Measurements from ENCODE around the gene DDX4. TPM values are rescaled to one million over a fixed set of nuclear protein-coding genes. Genes with fewer than 3 reads are reported as not detected.

Gene DDX4
- total and polyA plus RNA-seq, 2 donors (not counting 1 experiment from before 2014, with no cell fraction given), result not detected

DNA sequence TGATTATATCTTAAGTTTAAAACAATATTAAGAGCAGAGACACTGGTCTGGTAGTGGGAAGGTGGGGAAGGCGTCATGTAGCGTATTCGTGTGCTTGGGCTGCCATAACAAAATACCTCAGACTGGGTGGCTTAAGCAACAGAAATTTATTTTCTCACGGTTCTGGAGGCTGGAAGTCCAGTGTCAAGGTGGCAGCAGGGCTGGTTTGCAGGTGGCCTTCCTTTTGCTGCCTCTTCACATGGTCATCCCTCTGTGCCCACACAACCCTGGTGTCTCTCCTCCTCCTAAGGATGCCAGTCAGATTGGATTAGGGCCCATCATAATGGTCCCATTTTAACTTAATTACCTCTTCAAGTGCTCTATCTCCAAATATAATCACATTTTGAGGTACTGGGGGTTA lies 122.8 kb downstream of the DDX4 start:
- no peaks in the 10 kb centered on the region for H3K36me3 ChIP-seq (ENCODE audit: control insufficient read depth, insufficient read depth, low read length)
- no peaks in the 10 kb centered on the region for H3K79me2 ChIP-seq (ENCODE audit: control insufficient read depth, insufficient read depth, low read length)
- no peaks in the 10 kb centered on the region for H3K9me3 ChIP-seq (ENCODE audit: control insufficient read depth, insufficient read depth, low read depth, low read length)
- H3K4me2 ChIP-seq (ENCODE audit: extremely low read depth, insufficient read depth, low read length), result no peak overlapping the region
- H3K9ac ChIP-seq (ENCODE audit: insufficient read depth, low read length), result no peak overlapping the region
- no peaks in the 10 kb centered on the region for H3K27me3 ChIP-seq (ENCODE audit: control insufficient read depth, insufficient read depth, low read length)
- H3K4me3 ChIP-seq (replicated peaks in 1 of 4; ENCODE audit: control extremely low read depth in 1 of 4, insufficient read depth in 1 of 4, low read depth in 3 of 4, low read length in 4 of 4), result no peak overlapping the region
- no peak overlapping the region for H2AFZ ChIP-seq (ENCODE audit: low read length)
- TF ChIP-seq, protein P1, sequence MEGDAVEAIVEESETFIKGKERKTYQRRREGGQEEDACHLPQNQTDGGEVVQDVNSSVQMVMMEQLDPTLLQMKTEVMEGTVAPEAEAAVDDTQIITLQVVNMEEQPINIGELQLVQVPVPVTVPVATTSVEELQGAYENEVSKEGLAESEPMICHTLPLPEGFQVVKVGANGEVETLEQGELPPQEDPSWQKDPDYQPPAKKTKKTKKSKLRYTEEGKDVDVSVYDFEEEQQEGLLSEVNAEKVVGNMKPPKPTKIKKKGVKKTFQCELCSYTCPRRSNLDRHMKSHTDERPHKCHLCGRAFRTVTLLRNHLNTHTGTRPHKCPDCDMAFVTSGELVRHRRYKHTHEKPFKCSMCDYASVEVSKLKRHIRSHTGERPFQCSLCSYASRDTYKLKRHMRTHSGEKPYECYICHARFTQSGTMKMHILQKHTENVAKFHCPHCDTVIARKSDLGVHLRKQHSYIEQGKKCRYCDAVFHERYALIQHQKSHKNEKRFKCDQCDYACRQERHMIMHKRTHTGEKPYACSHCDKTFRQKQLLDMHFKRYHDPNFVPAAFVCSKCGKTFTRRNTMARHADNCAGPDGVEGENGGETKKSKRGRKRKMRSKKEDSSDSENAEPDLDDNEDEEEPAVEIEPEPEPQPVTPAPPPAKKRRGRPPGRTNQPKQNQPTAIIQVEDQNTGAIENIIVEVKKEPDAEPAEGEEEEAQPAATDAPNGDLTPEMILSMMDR (conservative IDR thresholded peaks at IDR 0.05 in 1 of 2, IDR thresholded peaks at IDR 0.05 in 1 of 2; ENCODE audit: low read depth in 1 of 2, low read length in 2 of 2), result no peak
- TF ChIP-seq EZH2 (IDR thresholded peaks at IDR 0.05; ENCODE audit: low read length, missing control alignments), result no peak
- no peak for DNase-seq (ENCODE audit: low read depth in 2 of 2)
- H4K20me1 ChIP-seq (ENCODE audit: control insufficient read depth, extremely low read depth, insufficient read depth, low read length), result no peaks in the 10 kb centered on the region
- no peak overlapping the region for H3K27ac ChIP-seq (ENCODE audit: insufficient read depth, low read length)
- H3K4me1 ChIP-seq (ENCODE audit: control insufficient read depth, extremely low read depth, insufficient read depth, low read length), result no peaks in the 10 kb centered on the region

DNA sequence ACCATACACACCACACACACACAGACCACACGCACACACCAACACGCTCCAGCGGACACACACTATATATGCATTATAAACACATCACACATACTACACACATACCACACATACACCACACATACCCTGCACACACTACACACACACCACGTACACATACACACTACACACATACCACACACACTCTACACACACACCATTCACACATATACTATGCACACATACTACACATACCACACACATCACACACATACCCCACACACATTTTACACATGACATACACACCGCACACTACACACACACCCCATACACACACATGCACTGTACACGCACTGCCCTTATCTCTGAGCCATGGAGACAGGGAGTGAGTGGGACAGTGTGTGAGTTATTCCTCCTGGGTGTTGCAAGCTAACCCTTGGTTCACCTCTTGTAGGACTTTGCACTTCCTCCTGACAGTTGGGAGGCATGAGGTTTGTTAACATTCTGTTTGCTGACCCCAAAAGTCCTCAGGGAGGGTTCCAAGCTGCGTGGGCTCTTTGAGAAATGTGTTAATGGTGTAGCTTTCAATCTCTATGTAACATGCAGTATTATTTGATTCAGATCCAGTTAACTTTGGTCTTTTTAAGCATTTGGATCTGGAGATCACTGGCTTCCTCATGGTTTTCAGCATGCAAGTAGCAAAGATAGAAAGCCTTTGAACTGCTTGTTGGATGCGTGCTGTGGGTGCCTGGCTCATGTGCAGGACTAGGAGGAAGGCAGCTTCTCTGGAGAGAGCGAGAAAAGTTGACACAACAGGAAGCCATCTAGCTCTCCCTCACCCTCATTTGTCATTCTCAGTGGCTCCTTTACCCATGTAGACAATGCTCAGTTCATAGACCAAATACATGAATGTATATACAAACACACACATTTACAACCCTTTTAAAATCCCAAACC lies 127.0 kb downstream of the DDX4 start:
- DNase-seq (ENCODE audit: low read depth in 2 of 2), result peak; percentile 9 to 32
- Histone ChIP-seq H3K4me2 (ENCODE audit: extremely low read depth, insufficient read depth, low read length) (no peak overlapping the region), H2AFZ (ENCODE audit: low read length) (no peak overlapping the region), H3K79me2 (ENCODE audit: control insufficient read depth, insufficient read depth, low read length) (no peaks in the 10 kb centered on the region), H3K27ac (ENCODE audit: insufficient read depth, low read length) (no peak overlapping the region), H3K27me3 (ENCODE audit: control insufficient read depth, insufficient read depth, low read length) (no peaks in the 10 kb centered on the region), H3K36me3 (ENCODE audit: control insufficient read depth, insufficient read depth, low read length) (no peaks in the 10 kb centered on the region), H3K4me3 (replicated peaks in 1 of 4; ENCODE audit: control extremely low read depth in 1 of 4, insufficient read depth in 1 of 4, low read depth in 3 of 4, low read length in 4 of 4) (no peak overlapping the region), H4K20me1 (ENCODE audit: control insufficient read depth, extremely low read depth, insufficient read depth, low read length) (no peaks in the 10 kb centered on the region), H3K4me1 (ENCODE audit: control insufficient read depth, extremely low read depth, insufficient read depth, low read length) (peaks cover 6% of the 10 kb centered on the region), H3K9me3 (ENCODE audit: control insufficient read depth, insufficient read depth, low read depth, low read length) (no peaks in the 10 kb centered on the region), H3K9ac (ENCODE audit: insufficient read depth, low read length) (no peak overlapping the region)
- TF ChIP-seq, protein P1 (conservative IDR thresholded peaks at IDR 0.05 in 1 of 2, IDR thresholded peaks at IDR 0.05 in 1 of 2; ENCODE audit: low read depth in 1 of 2, low read length in 2 of 2), result no peak
- no peak for TF ChIP-seq EZH2 (IDR thresholded peaks at IDR 0.05; ENCODE audit: low read length, missing control alignments)

DNA sequence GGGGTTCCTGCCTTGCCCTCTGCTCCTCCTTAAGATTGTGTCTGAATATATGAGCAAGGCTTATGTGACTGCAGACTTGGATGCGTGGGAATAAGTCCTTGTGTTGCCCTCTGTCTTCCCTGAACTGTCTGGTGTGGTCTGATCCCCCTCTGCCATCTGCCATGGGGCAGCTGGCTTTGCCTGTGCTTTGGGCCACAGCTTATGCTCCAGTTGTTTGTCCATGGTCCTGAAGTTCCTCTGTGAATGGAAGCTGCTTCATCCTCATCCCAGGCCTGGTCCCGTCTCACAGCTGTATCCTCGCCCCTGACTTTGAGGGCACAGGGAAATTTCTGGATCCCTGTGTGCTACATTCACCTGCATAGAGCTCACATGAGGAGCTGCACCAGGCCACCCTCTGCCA lies 128.0 kb downstream of the DDX4 start:
- DNase-seq (ENCODE audit: low read depth in 2 of 2), result peak; percentile 37 to 41
- no peak overlapping the region for H3K27ac ChIP-seq (ENCODE audit: insufficient read depth, low read length)

More for the DNA sequence above, 128.0 kb downstream of the DDX4 start:
- Histone ChIP-seq H3K79me2 (ENCODE audit: control insufficient read depth, insufficient read depth, low read length) (no peaks in the 10 kb centered on the region), H3K4me1 (ENCODE audit: control insufficient read depth, extremely low read depth, insufficient read depth, low read length) (peaks cover 6% of the 10 kb centered on the region), H3K27me3 (ENCODE audit: control insufficient read depth, insufficient read depth, low read length) (no peaks in the 10 kb centered on the region), H4K20me1 (ENCODE audit: control insufficient read depth, extremely low read depth, insufficient read depth, low read length) (no peaks in the 10 kb centered on the region), H3K9ac (ENCODE audit: insufficient read depth, low read length) (no peak overlapping the region), H3K4me3 (replicated peaks in 1 of 4; ENCODE audit: control extremely low read depth in 1 of 4, insufficient read depth in 1 of 4, low read depth in 3 of 4, low read length in 4 of 4) (no peak overlapping the region), H2AFZ (ENCODE audit: low read length) (no peak overlapping the region), H3K36me3 (ENCODE audit: control insufficient read depth, insufficient read depth, low read length) (no peaks in the 10 kb centered on the region), H3K4me2 (ENCODE audit: extremely low read depth, insufficient read depth, low read length) (no peak overlapping the region), H3K9me3 (ENCODE audit: control insufficient read depth, insufficient read depth, low read depth, low read length) (no peaks in the 10 kb centered on the region)
- TF ChIP-seq EZH2 (IDR thresholded peaks at IDR 0.05; ENCODE audit: low read length, missing control alignments), result no peak
- TF ChIP-seq, protein P1 (conservative IDR thresholded peaks at IDR 0.05 in 1 of 2, IDR thresholded peaks at IDR 0.05 in 1 of 2; ENCODE audit: low read depth in 1 of 2, low read length in 2 of 2), result no peak

Measured in fibroblast of lung (primary cell).